HG02870 (cell line): ENCODE data around the gene ANKS6.
"Not testable (repeated sequence)": the region's sequence is repeated elsewhere in the genome, so short reads cannot be mapped to it uniquely, and the experiment has no call there.

Experiments used
- ATAC-seq: cut with Tn5 transposase; IDR thresholded peaks from one replicate; pipeline ENCODE4 v1.9.1; 2021; ENCODE audit warnings: mild to moderate bottlenecking, moderate library complexity; ENCODE audit not compliant: unreplicated experiment

Gene ANKS6

DNA sequence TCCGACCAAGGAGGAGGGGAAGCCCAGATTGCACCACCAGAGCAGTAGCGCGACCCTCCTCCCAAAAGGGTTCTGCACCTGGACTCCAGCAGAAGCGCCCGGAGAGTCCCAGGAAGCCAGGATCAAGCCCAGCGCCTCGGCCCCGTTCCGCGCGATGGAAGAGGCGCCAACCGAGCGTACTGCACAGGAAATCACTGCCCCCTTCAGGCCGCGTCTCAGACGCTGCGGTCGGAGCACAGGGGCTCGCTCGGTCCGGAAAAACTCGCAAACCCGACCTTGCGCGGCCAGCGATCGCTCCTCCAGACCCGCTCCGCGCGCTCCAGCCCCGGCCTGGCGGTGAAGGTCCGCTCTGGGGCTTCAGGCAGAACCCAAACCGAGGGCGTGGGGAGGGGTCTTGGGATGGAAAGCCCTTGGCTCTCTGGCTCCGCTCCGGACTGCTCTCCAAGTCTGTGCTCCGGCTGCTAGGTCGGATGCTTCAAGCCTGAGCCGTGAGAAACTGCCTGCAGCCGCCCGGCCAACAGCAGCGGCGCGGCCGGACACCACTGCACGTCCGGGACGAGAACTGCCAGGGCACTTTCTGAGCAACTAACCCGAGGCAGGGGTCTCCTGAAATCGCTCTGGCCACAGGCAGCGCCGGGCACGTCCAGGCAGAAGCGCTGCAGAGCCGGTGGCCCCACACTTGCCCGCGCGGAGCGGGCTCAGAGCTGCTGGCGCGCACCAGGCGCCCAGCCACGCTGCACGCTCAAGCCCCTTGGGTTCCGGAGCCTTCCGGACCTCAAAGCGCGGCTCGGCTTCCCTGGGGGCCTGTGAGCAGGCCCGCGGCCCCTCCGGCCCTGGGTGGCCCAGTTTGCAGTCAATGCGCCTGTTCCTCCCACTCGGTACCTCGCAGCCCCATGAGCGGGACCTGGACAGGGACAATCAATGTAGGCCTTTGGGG, 88.9 kb downstream of the ANKS6 start:
- ATAC-seq, result no peak

DNA sequence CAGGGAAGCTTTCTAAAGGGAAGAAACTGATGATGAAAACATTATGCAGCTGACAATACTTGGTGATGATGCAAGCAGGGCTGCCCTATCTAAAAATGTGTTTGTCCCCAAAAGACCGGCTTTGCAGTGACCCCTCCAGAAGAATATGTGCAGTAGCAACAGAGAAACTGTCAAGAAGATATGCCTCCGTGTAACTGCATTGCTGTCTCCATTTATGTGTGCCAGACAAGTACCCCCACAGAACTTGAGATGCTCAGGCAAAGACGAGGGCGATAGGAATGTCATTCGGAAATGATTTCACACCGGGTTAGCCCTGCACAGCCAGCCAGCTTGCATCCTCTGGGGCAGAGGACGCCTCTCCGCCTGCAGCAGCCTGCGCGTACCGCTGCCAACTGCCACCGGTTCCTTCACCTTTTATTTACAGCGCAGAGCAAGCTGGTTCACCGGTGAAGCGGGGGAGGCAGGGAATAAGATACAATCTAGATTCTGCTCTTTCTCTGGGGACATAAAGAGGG, 89.6 kb downstream of the ANKS6 start:
- no peak for ATAC-seq

DNA sequence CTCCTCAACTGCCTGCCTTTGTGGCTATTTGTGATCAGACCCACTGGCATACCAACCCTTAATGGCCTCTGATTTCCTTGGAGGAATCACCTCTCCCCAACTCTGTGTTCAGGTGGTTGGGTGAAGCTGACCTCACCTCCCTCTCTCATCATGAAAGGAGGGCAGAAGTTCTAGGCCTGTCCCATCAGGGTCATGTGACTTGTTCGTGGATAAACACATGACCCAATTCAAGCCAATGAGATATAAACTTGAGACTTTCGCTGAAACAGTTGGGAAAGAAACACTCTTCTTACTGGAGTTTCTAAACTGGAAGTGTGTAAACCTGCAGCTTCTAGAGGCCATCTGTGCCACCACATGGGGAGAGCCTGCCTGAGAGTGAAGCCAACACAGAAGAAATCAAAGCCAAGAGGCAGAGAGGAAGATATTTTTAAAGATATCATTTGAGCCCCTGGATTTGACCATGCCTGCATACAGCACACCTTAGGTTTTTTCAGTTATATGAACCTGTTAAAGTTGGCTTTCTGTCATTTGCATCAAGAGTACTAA, 93.4 kb downstream of the ANKS6 start:
- no peak for ATAC-seq

DNA sequence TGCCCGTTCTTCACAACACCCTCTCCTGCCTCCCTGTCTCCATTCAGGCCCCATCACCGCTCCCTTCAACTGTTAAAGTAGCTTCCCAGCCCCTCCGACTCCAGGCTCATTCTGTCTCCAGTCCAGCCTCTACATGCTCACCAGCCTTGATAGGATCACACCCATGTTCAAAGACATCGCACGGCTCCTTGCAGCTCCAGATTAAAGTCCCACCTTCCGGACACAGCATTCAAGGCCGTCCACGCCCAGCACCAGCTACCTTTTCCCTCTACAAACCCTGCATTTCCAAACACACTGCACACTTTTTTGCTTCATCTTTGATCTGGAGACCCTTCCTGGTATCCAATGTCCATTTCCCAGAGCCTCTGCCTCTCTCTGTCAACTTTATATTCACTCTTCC, 94.0 kb downstream of the ANKS6 start:
- no peak for ATAC-seq

DNA sequence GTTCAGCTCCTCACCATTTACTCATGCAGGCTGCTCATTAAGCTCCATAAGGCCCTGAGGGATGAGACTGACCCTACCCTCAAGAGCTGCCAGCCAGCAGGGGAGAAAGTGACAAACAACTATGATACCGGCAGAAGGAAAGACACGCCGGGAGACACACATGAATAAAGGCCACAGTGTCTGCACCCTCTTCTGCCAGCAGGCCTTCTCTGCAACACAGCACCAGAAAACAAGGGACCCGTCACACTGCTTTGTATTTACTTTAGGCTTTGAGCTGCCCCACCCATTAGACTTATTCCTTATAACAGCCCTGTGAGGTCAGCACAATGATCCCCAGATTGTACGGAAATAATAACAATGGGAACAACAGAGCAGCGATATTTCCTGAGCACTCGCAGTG, 94.8 kb downstream of the ANKS6 start:
- no peak for ATAC-seq

DNA sequence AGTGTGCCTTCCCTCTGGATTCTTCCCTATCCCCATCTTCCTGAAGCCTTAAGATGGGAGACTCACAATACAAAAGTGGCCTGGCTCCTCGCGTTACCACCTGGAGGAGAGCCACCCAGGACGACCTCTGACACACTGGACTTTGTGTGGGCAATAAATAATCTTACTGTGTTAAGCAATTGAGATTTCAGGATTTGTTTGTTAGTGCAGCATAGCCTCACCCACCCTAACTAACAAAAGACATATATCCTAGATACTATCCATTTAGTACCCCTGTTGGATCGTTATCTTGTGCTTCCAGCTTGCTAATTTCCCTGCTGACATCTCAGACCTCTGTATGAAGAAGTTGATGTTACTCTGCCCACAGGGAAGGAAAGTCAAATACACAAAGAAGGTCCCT, 95.6 kb downstream of the ANKS6 start:
- no peak for ATAC-seq

DNA sequence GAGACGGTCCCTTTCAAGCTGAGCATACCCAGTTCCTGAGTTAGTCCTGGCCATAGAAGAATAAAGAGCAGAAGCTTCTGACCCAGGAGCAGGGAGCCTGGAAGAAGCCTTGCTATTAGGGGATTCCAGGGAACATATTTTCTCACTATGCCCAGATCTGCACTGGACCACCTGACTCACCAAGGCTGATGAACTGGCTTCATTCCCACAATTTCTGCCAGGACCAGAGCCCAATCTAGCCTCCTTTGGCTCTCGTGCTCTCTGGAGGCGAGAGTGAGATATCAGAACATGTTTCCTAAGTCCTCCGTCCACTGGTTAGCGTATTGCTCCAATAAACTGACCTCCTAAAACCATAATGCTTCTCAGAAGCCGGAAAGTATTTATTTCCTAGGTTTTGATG, 97.5 kb downstream of the ANKS6 start:
- ATAC-seq, result no peak

DNA sequence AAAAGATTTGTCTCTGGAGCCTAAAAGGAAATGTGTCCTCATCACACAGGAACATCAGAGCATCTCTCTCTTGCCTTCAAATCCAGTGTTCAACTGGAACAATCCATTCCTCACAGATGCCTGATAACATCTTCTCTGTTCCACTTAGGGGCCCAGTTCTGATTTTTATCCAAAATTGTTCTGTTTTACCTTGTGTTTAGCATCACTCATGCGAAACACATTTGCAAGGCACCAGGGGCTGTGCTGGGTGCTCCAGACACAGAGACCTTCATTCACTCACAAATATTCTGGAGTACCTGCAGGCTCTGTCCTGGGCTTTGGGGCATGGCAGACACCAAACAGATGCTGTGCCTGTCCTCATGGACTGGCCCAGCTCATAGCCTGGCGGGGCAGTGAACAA, 101.4 kb downstream of the ANKS6 start:
- no peak for ATAC-seq

DNA sequence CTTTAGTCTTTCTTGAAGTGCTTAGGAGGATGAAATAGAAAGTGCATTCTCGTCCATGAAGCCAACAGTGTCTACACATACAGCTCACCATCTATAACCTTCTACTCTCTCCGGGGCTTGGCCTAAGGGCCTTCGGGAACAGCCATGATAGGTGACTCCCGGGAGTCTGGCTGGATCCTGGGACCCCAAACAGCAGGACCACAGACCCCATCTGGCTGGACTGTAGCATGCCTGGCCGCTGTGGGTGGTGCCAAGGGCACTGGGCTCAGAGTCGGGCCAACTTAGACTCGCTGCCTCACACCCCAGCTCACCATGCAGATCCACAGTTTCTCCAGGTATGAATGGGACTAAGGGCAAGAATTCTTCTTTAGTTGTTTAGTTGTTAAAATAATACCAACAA, 104.0 kb downstream of the ANKS6 start:
- no peak for ATAC-seq

DNA sequence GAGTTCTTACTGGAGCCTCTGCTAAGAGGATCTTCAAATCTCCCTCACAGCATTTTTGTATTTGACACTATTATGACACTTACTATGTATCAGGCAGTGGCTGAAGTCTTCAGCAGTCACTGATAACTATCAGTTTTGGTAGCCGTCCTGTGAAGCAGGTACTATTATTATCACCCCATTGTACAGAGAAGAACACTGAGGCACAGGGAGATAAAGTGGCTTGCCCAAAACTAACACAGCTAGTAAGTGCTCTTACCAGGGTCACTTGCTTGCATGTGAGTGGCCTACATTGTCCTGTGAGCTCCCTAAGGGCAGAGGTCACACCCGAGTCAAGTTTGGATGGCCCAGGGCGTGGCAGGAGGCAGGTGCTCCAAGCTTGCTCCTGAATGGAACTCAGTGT, 104.5 kb downstream of the ANKS6 start:
- ATAC-seq, result no peak

DNA sequence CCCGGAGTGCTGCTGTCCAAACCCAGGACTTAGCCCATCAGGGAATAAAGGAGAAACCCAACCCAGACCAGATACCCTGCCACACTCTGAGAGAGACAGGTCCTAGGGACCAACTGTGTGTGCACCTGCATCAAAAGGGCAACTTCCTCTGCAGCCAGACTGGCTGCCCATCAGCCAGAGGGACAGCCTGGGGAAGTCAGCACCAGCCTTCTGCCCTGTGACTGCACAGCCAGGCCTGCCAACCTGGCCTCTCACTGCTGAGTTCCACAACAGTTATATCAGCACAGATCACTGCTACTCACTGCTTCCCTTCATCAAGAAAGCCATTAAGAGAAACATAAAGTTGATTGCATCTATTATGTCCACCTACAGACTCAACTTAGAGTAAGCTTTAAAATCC, 105.7 kb downstream of the ANKS6 start:
- no peak for ATAC-seq

DNA sequence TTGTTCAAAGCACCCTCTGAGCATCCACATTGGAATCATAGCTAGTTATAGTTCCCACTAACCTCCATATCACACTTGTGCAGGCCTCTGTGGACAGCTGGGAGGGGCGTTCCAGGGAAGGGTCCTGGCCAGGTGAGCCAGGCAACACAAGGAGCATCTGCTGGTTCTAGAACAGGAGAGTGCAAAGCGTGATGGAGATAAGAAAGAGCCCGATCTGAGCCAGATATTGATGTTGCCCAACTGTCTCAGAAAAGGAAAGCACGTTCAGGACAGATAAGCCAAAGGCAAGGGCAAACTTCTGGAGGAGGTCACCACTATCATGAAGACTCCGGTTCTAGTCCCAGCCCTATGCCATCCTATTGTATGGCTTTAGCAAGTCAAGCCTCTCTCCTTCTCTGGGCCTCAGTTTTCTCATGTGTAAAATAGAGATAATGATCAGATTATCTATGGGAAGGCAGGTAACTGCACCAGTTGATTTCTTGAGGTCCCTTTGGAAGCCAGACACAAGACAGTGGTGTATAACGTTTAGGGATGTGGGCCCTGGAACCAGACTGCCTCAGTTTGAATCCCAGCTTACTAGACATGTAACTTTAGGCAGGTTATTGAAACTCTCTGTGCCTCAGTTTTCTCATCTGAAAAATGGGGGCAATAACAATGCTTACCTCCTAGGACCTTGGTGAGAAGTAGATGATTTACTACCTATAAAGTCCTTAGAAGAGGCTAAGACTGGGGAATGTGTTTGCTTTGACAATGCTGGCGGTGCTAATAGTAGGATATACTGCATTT, 107.5 kb downstream of the ANKS6 start:
- ATAC-seq, result no peak

DNA sequence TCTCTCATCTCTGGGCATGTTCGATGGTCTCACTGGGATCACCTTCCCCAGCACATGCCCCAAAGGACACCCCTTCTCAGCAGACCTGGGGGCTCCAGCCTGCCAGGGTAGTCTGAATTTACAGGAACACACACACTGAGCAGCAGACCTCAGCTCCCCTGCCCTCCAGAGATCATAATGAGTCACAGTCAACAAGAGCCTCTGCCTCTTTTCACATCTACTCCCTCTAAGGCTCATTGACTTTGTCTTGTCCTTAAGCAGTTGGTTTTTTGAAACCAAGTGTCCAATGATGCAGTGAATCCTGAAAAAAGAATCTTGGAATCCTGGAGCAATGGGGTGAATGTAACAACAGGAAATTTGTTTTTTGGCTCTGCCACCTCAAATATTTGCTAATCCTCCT, 108.4 kb downstream of the ANKS6 start:
- no peak for ATAC-seq

DNA sequence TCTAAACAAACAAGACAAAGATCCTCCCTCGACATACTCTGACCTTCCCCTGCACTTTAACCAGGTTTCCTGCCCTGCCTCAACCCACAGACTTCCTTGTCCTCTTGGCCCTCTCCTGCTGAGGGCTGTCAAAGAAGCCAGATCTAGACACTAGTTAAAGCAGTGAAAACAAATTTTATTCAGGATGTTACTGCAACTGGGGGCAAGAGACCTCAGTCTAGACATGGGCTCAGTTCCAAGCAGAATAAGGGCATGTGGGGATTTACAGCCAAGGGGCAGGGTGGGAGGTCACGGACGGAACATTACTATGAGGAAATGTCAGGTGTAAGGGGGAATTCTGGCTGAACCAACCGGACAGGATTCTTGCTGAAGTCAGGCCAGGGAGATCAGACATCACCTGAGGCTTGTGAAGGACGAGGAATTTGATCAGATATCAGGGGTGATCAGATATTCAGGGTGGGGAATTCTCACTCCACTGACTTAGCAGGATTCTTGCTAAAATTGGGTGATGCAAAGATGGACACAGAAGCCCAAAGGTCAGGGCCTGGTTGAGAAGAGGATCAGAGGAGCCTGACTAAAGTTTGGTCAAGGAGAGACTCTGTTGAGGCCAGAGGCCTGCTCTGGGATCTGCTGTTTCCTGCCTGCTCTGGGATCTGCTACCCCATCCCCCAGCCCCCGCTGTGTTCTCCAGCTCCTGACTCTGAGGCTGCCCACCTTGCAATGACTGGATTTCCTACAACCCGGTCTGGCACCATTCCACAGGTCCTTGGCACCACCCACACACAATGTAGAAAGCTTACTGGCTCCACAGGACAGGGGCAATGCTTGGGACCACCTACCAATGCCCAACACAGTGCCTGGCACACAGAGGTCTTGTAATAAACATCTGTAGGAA, 109.1 kb downstream of the ANKS6 start:
- no peak for ATAC-seq

DNA sequence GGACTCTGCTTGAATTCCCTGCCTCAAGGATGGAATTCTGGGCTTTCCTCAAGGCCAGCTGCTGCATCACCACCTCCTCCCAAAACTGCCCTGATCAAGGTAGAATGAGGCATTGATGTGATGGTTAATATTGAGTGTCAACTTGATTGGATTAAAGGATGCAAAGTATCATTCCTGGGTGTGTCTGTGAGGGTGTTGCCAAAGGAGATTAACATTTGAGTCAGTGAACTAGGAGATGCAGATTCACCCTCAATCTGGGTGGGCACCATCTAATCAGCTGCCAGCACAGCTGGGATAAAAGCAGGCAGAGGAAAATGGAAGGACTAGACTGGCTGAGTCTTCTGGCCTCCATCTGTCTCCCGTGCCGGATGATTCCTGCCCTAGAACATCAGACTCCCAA, 111.5 kb downstream of the ANKS6 start:
- not testable (repeated sequence) for ATAC-seq
